ENCODE measurements around the gene RUBCNL.

GRCh38 chr13:46307554-46307953, 79.5 kb downstream of the RUBCNL start:
- TF ChIP-seq POLR2A (IDR thresholded peaks at IDR 0.05): no peak
- no peak for TF ChIP-seq CTCF (IDR thresholded peaks at IDR 0.05)
